GM21423 (cell line): Measurements from ENCODE around the gene PLA2R1.
"Not testable (repeated sequence)": the region's sequence is repeated elsewhere in the genome, so short reads cannot be mapped to it uniquely, and the experiment has no call there.

Source experiments
- ATAC-seq: cut with Tn5 transposase; IDR thresholded peaks from one replicate; pipeline ENCODE4 v1.9.1; 2021; ENCODE audit warnings: mild to moderate bottlenecking, moderate library complexity; ENCODE audit not compliant: unreplicated experiment

The PLA2R1 gene

DNA sequence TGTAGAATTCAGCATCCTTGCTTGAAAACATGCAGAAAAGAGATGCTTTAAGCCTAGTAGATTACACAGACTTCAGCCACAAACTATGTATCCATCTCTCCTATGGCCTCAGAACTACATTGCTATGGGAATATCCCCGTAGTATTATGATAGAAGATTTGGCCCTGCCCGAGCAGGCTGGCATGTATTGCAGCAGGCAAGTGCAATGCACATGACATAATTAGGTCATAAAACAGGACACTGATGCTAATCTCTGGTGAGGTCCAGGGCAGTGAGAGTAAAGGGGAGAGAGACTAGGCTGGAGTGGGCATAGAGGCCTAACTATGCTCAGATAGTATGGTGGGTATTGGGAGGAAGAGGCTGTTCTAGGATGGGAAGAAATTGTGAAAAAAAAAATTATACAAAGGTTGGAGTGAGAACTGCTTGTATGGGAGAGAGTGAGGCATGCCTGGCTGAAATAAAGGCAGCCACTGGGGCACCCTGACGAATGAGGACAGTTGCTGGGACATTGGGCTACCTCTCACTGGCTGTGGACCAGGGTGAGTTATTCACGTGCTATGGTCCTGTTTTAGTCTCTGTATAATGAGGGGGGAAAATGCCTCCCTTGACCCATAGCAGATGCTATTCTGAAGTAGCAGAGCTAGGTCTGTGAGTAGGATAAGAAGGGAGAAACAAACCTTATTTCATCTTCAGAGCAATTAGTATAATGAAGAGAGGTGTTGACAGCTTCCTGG lies 1.6 kb upstream of the PLA2R1 start:
- ATAC-seq = no peak

DNA sequence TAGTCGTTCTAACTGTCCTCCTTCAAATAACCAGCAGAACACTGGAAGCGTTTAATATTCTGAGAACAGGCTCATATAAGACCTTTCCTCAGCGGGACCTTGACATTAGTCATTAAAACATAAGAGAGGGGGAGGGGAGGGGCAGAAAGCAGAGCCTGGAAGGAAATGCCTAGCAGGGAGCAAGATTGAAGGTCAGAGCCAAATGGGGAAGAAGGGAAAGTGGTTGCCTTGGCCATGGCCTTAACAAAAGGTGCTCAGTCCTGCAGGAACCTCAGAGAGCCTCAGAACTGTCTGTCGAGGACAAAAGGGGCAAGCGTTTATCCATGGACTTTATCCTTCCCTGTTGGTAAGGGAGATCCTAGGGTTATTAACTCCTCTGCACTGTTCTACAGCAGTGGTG lies 856 bp upstream of the PLA2R1 start:
- ATAC-seq = no peak

DNA sequence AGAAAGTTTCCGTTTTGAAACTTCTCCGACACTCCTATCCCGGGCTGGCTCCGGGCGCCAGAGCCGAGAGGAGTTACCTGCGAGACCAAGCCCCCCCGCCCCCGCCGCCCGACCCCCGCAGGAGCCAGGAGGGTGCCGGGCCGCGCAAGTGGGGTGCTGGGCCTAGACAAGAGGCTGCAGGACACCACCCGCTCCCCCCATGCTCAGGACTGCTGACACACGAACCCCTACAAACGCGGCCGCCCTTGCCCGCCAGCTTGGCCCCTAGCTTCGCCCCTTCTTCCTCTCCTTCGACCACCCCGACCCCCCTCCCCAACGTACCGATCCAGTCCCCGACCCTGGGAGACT lies 497 bp downstream of the PLA2R1 start:
- no peak for ATAC-seq

DNA sequence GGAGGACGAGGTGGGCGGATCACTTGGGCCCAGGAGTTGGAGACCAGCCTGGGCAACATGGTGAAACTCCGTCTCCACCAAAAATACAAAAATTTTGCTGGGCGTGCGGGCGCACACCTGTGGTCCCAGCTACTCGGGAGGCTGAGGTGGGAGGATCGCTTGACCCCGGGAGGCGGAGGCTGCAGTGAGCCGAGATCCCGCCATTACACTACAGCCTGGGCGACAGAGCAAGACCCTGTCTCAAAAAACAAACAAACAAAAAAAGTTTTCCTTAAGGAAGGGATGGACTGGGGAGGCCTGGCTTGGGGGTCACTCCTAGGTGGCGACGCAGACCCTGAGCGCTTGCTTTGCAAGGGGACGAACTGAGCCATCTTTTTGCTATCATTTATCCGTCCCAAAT lies 882 bp downstream of the PLA2R1 start:
- ATAC-seq = no peak

DNA sequence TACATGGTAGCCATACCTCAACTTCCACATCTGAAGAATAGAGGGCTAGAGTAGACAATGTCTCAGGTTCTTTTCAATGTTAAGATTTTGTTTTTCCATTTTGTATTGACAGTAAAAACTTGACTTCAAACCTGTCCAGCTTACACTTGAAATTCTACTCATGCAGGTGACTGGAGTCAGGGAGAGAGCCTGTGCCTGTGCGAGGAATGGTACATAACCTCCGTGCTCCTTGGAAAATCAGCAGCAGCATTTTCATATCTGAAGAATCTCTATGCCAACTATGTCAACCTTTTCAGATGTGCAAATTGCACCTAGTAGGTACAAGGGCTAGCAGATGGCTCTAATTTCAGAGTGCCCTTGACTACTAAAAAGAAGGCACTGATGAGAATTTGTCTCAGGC lies 2.1 kb downstream of the PLA2R1 start:
- no peak for ATAC-seq

DNA sequence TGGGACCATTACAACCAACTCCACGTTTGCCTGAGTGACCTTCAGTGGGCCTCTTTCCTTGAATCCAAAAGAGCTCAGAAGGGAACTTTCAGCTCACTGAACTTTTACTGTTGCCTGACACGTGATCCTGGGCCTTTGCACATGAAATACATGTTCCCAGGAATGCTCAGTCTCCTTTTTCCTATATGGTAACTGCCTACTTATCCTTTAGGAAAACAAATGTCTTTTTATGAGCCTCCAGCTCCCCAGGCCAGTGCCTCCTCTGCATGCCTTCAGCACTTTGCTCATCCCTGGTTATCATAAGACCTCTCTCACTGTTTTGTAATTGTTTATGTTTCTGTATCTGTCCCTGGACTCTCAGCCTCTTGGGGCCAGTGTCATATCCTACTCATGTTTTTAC lies 5.1 kb downstream of the PLA2R1 start:
- no peak for ATAC-seq

DNA sequence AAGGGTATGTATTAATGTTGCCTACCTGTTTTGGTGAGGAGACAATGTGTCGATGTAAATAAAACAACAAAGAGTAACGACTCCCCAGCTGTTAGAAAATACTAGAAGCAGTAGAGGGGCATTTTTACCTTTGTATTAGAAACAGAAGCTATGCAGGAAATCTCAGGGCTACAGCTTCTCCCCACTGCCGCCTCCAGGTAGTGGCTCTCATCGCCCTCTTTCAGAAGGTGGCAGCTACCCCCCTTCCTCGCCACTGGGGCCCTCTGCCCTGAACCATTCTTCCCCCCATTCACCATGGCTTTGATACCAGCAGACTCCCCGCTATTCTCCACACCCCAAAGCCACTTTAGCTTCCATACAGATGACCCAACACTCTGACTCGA lies 6.7 kb downstream of the PLA2R1 start:
- ATAC-seq = no peak

DNA sequence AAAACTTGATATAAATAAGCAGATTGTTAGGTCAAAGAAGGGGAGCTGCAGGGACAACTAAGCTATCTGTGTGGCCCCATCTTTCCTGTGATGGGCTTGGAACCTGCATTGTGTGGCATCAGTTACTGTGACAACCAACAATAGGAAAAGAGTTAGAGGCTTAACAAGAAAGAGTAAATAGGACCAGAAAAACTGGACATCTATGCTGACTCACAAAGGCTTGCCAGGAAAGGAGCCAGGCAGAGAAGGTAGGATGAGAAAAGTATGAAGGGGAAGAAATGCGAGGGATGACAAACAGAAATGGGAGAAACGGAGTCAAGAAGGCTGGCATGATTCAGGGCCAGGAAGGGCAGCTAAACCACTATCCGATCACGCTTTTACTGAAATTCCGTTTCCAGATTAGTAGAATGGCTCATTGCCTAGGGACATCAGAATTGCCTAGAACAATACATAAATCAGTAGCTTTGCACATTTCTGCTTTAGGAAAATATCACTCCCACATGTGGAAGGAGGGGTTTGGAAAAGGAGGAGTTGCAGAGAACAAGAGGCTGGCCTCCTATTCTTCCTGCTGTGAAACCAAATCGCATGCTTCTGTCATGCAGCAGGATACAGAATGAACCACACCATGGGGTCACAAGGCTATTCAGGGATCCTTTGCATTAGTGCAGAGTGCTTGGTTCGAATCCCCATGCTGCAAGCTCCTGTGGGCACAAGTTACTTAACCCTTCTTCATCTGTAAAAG lies 7.3 kb downstream of the PLA2R1 start:
- ATAC-seq = no peak

DNA sequence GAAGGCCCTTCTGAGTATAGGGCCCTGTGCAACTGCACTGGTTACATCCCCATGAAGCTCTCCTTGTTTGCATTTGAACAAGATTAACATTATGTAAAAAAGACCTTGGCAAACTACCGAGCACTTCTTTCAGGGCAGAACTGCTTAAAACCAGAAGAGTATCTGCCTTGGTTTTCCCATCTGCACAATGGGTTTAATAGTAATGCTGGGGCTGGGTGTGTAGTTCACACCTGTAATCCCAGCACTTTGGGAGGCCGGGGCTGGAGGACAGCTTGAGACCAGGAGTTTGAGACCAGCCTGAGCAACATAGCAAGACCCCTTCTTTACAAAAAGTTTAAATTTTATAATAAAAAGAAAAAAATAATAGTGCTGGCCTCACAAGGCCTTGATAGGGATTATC lies 8.5 kb downstream of the PLA2R1 start:
- ATAC-seq = no peak

DNA sequence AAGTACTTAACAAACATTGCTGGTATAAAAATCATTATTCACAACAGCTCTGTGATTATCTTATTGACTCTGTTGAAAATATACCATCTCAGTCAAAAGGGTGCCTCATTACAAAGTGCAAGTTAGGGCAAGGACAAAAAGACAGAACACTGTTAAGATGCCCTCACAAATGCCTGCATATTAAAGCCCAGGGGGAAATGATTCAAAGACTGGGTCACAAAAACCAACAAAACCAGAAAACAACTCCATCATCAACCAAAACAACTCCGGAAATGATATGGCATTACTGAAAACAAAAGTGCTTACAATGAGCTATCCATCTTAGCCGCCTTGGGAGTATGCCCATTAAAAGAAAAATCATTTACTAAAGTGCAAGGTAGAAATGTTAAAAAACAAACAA lies 9.9 kb downstream of the PLA2R1 start:
- ATAC-seq = no peak

DNA sequence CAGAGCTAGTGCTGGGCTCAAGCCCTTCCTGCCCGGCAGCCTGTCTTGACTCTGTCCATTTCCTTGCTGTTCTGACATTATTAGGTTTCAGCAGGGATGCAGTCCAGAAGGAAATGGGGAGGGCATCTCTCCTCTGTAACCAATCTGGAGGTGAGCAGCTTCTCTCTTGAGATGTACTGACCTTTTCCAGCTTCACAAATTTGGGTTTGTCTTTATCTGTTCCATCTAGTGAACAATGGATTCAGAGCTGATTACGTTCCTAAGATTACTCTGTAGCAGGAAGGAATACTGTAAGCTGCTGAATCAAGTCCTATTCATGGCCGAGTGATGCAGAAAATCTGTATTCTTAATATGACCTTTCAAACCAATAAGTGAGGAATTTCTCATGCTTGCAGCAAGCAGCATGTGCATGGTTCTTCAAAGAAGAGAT lies 11.0 kb downstream of the PLA2R1 start:
- ATAC-seq = no peak

DNA sequence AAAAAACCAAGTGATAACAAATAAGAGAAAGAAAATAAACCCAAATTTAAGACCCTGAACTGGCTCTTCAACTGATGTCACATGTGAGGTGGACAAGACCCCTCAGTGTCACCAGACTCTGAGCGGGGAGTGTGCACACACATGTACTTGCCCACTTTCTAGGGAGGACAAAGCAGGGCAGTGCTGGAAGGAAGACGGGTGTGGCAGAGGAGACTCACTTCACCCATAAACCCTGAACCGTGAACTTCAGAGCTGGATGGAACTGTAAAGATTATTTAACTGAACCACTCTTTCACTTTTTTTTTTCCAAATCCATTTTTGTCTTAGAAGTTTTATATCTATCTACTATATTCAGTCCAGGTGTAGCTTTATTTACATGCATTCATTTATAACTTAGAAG lies 12.3 kb downstream of the PLA2R1 start:
- no peak for ATAC-seq

DNA sequence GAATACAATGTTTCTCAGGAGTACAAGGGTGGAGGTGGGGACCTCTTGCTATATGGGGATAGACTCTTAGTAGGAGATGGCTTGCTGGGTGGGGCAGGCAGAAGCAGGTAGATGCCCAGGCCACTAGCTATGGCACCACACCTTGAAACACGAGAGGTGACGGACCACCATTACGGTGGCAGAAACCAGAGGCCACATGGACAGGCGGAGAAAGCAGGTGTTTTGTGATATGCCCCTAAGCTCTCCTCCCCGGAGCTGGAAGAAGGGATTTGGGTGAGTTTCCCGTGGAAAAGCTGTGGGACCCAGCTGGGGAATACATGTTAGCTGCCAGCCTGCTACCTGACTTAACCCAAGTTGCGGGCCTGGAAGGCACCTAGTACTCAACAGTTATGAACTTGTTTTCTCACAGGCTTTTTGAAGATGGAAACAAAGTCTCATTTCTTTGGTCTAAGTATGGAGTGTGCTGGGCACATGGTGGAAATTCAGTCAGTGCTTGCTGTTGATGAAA lies 16.7 kb downstream of the PLA2R1 start:
- no peak for ATAC-seq

DNA sequence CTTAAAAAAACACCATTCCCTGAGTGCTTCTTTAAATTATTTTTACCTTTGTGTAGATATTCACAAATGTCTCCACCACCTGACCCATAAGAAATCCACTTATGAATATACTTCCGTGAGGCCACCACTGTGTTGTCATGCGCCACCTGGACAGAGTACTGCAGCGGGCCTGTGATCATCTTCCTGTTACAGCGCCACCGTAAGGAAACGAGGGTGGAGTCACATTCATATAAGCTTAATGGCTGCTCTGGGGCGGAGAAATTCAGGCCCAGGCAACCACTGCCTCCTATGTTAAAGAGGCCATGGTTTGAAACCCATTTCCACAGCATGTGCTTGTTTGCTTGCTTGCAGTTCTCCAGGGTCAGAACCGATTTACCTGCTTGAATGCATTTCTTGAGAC lies 17.7 kb downstream of the PLA2R1 start:
- ATAC-seq = no peak

DNA sequence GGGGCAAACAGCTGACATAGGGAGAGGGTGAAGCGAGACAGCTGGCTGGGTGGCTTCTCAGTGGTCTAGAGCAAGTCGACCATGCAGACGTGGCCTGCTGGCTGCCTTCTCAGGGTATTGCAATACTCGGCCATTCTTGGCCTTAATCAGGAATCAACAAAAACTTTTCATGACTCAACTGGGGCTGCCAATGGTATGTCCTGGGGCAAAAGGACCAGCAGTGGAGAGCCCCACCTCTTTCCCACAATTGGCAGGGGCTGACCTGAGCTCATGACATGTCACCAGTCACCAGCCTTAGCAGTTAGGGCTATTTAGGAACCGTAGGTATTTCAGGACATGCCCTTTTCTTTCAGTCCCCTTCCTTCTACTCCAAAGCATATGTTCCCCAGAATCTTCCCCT lies 19.1 kb downstream of the PLA2R1 start:
- ATAC-seq = no peak

DNA sequence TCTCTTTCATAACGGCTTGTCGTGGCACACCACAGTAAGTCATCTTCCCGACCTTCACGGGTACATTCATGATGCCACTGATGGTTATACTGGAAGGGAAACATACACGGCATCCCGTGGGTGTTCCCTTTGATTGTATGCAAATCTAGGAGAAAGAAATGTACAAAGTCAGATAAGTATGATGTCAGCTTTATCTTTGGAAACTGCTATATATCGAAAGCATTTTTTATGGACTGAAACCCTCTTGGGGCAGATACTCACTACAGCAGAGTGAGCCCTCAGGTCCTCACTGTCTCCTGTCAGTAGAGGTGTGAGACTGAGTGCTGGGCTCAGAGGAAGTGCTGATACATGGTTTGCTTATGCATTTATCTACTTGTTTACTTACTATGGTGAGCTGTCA lies 20.4 kb downstream of the PLA2R1 start:
- no peak for ATAC-seq

DNA sequence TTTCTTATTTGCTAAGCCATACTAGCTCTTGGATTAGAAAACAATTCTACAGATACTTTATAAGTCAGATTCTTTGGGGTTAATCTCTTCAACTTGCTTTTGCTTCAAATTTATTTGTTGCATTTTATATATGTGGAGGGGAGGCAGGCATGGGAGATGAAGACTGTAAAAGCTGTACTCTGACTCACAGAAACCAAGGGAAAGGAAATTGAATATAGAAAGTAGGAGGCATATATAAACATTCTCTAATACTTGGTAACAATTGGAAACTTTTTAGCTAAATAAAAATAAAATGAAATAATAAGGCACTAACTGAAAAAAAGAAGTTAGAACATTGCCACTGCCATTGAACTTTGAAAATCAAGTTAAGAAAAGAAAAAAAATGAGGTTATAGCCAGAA lies 21.3 kb downstream of the PLA2R1 start:
- no peak for ATAC-seq

DNA sequence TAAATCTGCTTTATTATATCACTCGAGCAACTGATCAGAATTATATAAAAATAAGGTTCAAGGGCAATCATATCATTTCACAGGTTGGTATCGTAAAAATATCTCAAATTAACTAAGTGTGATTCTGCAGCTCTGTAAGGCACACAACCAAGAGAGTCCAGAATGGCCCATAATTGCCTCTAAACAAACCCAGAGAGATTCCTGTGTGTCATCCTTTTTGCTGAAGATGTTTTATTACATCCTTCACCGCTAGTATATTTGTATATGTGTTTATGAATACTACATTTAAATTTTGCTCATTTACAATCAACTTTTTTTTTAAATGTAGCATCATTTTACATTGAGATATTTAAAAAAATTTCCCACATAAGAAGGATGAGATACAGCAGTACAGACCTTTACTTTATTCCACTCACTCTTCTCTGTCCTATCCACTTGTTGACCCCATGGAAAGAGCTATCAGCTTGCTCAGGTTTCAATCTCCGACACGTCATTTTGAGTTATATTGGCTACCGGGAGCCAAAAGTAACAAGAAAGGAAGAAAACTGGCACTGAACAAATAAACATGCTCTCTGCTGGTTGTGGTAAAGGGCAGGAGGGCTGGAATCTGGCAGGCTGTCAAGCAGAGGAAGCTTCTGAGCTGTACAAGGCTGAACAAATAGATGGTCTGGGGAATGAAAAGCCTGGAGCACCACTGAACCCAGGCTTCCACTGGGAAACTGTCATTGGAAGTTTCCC lies 23.1 kb downstream of the PLA2R1 start:
- no peak for ATAC-seq

DNA sequence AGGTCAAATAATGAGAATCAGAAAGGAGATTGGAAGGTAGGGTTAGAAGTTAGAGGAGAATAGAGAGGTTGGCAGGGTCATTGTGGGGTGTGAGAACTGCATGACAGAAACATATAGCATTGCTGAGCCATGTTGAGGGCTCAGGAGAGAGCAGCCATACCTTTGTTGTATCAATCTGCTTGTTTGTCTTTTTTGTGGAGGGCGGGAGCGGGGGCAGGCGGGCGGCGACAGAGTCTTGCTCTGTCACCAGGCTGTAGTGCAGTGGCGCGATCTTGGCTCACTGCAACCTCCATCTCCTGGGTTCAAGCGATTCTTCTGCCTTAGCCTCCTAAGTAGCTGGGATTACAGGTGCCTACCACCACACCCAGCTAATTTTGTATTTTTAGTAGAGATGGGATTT lies 23.8 kb downstream of the PLA2R1 start:
- not testable (repeated sequence) for ATAC-seq

DNA sequence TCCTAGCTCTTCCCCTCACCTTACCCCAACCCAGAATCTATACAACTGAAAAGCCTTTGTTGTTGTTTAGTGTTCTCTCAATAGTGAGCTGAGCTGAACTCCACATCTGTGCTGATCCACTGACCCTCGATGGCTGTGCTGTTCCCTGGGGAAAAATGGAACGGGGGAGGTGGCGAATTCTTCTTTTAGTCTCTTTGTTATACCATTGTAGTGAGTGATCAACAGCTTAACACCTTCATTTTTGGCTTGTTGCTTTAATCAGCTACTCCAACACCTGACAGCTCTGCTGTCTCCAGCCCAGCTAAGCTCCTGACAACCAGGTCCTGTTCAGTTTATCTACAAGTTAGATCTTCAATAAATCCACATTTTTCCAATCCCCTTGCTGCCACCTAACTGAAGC lies 25.7 kb downstream of the PLA2R1 start:
- no peak for ATAC-seq

DNA sequence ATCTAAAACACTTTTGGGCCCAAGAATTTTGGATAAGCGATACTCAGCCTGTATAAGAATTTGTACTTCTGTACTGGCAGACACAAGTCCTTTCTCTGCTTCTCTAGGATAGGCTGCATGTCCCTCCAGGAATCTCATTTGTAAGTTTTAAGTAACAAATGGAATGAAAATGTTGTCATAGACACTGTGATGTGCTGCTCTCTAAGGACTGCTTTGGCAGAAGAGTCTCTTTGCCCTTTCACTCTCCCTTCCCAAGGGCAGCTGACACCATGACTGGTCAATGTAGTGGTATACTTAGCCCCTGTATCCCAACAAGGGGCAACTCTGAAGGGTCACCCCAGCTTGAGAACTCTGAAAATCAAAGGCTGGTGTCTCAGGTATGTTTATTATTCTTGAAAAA lies 27.3 kb downstream of the PLA2R1 start:
- ATAC-seq = no peak

DNA sequence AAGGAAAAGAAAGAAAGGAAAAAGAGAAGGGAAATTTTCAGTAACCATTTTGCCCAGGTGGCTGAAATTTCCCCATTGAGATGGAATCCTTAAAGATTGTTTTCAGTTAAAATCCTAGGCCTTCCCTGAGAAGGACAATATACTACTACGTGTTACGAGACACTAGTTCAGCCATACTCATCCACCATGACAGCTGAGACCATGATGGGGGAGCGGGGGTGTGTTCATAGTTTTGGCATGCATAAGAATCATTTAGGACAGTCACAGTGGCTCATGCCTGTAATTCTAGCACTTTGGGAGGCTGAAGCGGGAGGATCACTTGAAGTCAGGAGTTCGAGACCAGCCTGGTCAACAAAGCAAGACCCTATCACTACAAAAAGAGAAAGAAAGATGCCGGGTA lies 28.0 kb downstream of the PLA2R1 start:
- ATAC-seq = no peak
